Transverse colon (tissue), 4 donors: ENCODE measurements around the gene PLB1. TPM values are rescaled to one million over a fixed set of nuclear protein-coding genes. Genes with fewer than 3 reads are reported as not detected.

ENCODE experiments used
- DNase-seq: peaks from one replicate; pipeline ENCODE4 v3.0.0-alpha.2; 2019
- H3K27ac ChIP-seq, 4 donors: fragments of 200-600 bp; sonication (generic); 2 replicates each; pipeline ENCODE4 v1.5.1; 2016 to 2018; ENCODE audit warnings: inconsistent platforms in 4 of 4
- H3K27me3 ChIP-seq: fragments of 200-600 bp; sonication (generic); 2 replicates; pipeline ENCODE4 v1.5.1; 2017; ENCODE audit warnings: inconsistent platforms
- H3K36me3 ChIP-seq, 4 donors: fragments of 200-600 bp; sonication (generic); 2 replicates each; pipeline ENCODE4 v1.5.1; 2017 to 2019; ENCODE audit warnings: inconsistent platforms in 4 of 4
- H3K4me1 ChIP-seq, 4 donors: fragments of 200-600 bp; sonication (generic); 2 replicates each; pipeline ENCODE4 v1.5.1; 2017 to 2020; ENCODE audit warnings: inconsistent platforms in 4 of 4
- H3K4me3 ChIP-seq, 4 donors: fragments of 200-600 bp; sonication (generic); 1 replicate in 1 of 4; 2 replicates in 3 of 4; pipeline versions ENCODE4 v1.5.1 to v1.6.1; 2017 to 2019; ENCODE audit warnings: inconsistent platforms in 4 of 4
- H3K9me3 ChIP-seq, 2 donors: fragments of 200-600 bp; sonication (generic); 2 replicates each; pipeline ENCODE4 v1.5.1; 2017 to 2019; ENCODE audit warnings: inconsistent platforms in 2 of 2
- EP300 ChIP-seq: sonication (generic); formaldehyde crosslinking; IDR thresholded peaks from one replicate; pipeline ENCODE4 v1.6.1; 2017; ENCODE audit warnings: antibody characterized with exemption, low read depth
- POLR2A ChIP-seq: fragments of 450-650 bp; IDR thresholded peaks from one replicate; pipeline ENCODE4 v1.6.1; 2016; ENCODE audit warnings: antibody characterized with exemption, mild to moderate bottlenecking, moderate library complexity
- POLR2AphosphoS5 ChIP-seq, 3 donors: sonication (generic); formaldehyde crosslinking; IDR thresholded peaks; one replicate each; pipeline ENCODE4 v1.6.1; 2016; ENCODE audit warnings: antibody characterized with exemption in 3 of 3
- WGBS, 2 donors: methylation state at CpG; one replicate each; pipeline ENCODE4 v1.1.5; 2018; ENCODE audit warnings: low coverage in 1 of 2; 5-methylcytosine and 5-hydroxymethylcytosine counted together
- in situ Hi-C, 4 donors: fragments of 200-750 bp; cut with MboI; loops; one replicate each; pipeline versions ENCODE4 v1.15.0 to v1.15.1; 2017; ENCODE audit warnings: low sequenced_read_pairs in 3 of 4, low pct_ligation_motif_present in 1 of 4, low pct_unique_long_range_greater_than_20kb in 1 of 4
- intact Hi-C: fragments of 100-400 bp; cut with DNase I; formaldehyde crosslinking; loops from one replicate; pipeline ENCODE4 v1.15.1; 2023; ENCODE audit warnings: low total_unique reads
- total RNA-seq, 4 donors: library from RNA; depleted of rRNA; stranded (reverse); fragments of >200 nt; gene quantifications; one replicate each; pipeline ENCODE4 v1.1.0, GENCODE V29; 2016
- TF ChIP-seq, protein P1 (sequence below), 5 experiments: fragments of 200-600 bp in 3 of 5; fragments of 450-650 bp in 2 of 5; sonication (generic) in 3 of 5; IDR thresholded peaks; 1 replicate in 2 of 5; 2 replicates in 3 of 5; pipeline ENCODE4 v1.5.1; 2016 to 2017; ENCODE audit warnings: antibody characterized with exemption in 5 of 5, inconsistent platforms in 3 of 5, mild to moderate bottlenecking in 2 of 5, moderate library complexity in 1 of 5

PLB1 gene
- total RNA-seq, 4 donors from 2014 or later: 0.20 to 4.2 (median 1.8) TPM

DNA sequence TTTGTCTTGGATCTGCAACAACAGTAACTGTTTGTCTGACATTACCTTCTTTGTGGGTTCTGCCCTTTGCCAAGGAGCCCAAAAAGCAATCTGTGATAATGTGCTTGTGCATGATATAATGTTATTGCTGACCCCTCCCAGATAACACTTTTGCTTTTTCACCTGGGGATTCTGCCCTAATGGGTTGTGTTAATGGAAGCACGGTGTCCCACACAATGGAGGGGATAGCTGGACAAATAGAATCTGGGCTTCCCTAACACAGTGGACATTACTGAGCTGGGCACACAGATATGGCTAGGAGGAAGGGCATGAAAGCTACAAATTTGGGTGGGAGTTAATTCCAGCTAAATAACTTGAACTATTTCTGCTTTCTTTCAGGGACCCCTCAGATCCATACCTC lies 20.6 kb downstream of the PLB1 start:
- H3K4me1 ChIP-seq: no peaks in the 10 kb centered on the region
- H3K9me3 ChIP-seq: no peaks in the 10 kb centered on the region
- no peak for DNase-seq
- H3K4me3 ChIP-seq: no peak overlapping the region
- 80 to 83% methylated on average over 1 of the region's 1 CpG for WGBS, 2 donors
- no peaks in the 10 kb centered on the region for H3K36me3 ChIP-seq
- intact Hi-C loops (no loop called here), in situ Hi-C loops (no loop called here)
- no peak overlapping the region for H3K27ac ChIP-seq
- peaks cover 7% of the 10 kb centered on the region for H3K27me3 ChIP-seq
- TF ChIP-seq POLR2A: no peak
- no peak for TF ChIP-seq POLR2AphosphoS5 (IDR thresholded peaks at IDR 0.05)
- TF ChIP-seq EP300: no peak
- TF ChIP-seq, protein P1, sequence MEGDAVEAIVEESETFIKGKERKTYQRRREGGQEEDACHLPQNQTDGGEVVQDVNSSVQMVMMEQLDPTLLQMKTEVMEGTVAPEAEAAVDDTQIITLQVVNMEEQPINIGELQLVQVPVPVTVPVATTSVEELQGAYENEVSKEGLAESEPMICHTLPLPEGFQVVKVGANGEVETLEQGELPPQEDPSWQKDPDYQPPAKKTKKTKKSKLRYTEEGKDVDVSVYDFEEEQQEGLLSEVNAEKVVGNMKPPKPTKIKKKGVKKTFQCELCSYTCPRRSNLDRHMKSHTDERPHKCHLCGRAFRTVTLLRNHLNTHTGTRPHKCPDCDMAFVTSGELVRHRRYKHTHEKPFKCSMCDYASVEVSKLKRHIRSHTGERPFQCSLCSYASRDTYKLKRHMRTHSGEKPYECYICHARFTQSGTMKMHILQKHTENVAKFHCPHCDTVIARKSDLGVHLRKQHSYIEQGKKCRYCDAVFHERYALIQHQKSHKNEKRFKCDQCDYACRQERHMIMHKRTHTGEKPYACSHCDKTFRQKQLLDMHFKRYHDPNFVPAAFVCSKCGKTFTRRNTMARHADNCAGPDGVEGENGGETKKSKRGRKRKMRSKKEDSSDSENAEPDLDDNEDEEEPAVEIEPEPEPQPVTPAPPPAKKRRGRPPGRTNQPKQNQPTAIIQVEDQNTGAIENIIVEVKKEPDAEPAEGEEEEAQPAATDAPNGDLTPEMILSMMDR (IDR thresholded peaks at IDR 0.05): no peak

DNA sequence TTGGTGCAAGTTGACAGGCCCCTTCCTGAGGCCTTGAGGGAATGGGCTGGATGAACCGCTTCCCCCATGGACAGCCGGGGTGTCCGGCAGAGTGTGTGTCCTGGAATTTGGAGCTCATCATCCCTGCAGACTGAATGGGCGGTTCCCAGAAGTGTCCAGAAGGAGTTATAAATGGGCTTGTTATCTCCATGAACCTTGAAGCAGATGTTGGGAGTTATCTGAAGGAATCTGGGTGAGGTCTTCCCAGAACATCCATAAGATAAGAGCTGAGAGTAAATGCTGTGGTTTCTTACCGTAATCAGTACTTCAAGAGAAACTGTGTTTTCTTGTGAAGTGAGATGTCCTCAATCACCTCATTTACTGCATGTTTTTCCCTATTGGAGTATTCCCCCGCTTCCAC lies 21.1 kb downstream of the PLB1 start:
- Histone ChIP-seq H3K4me3 (no peak overlapping the region), H3K4me1 (no peaks in the 10 kb centered on the region), H3K27ac (no peak overlapping the region), H3K27me3 (peaks cover 7% of the 10 kb centered on the region), H3K36me3 (no peaks in the 10 kb centered on the region), H3K9me3 (no peaks in the 10 kb centered on the region)
- no peak for DNase-seq
- in situ Hi-C loops: no loop called here
- 89 to 100% methylated on average over 1 to 6 of the region's 6 CpGs for WGBS, 2 donors
- intact Hi-C loops: no loop called here
- TF ChIP-seq, protein P1 (IDR thresholded peaks at IDR 0.05): no peak
- no peak for TF ChIP-seq POLR2A
- no peak for TF ChIP-seq POLR2AphosphoS5 (IDR thresholded peaks at IDR 0.05)
- TF ChIP-seq EP300: no peak

DNA sequence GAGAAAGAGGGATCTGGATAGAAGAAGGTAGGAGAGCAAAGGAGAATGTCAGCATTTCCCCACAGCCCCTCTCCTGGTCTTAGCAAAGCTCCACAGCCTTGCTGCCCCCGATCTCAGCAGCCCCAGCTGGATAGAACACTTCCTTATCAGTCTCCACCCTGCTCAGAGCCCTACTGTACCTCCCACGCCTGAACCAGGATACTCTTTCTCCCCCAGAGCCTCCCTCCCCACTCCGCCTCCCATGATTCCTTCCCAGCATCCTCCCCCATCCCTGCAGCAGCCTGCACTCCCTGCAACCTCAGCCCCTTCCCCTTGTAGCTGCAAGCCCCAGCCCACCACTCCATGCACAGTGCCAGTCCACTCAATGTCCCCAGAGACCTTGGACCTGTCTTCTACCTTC lies 25.8 kb downstream of the PLB1 start:
- Histone ChIP-seq H3K4me1 (no peaks in the 10 kb centered on the region), H3K9me3 (no peaks in the 10 kb centered on the region), H3K36me3 (no peaks in the 10 kb centered on the region), H3K27ac (no peak overlapping the region), H3K27me3 (peaks cover 12% of the 10 kb centered on the region), H3K4me3 (no peak overlapping the region)
- intact Hi-C loops: no loop called here
- WGBS, 2 donors: 43% methylated on average over 3 of the region's 3 CpGs; no CpG with 5 or more reads in 1 of the 2 donors
- no peak for DNase-seq
- TF ChIP-seq POLR2AphosphoS5 (IDR thresholded peaks at IDR 0.05) (no peak), POLR2A (no peak), EP300 (no peak)
- TF ChIP-seq, protein P1 (IDR thresholded peaks at IDR 0.05): no peak
- in situ Hi-C loops: no loop called here

DNA sequence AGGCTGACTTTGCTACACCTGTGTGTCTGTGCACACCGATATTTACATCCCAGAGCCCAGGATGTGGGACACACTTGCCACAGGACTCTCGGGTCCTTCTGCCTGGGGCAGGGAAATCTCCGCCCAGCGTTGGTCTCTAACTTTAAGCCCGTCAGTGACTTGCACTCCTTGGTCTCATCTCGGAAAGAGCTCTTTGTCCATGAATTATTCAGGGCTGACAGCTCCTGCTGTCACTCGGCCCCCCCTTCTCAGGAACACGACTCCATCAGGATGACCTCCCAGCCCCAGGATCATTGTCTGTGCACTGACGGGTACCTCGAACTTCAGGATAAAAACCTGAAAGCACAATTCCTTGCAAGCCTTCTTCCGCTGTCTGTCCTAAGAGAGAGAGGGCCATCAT lies 26.6 kb downstream of the PLB1 start:
- no peak overlapping the region for H3K4me3 ChIP-seq
- no peak overlapping the region for H3K27ac ChIP-seq
- no peak for DNase-seq
- intact Hi-C loops: no loop called here
- H3K36me3 ChIP-seq: no peaks in the 10 kb centered on the region
- WGBS, 2 donors: 78 to 90% methylated on average over 2 to 11 of the region's 11 CpGs
- no peaks in the 10 kb centered on the region for H3K4me1 ChIP-seq
- in situ Hi-C loops: no loop called here
- TF ChIP-seq, protein P1 (IDR thresholded peaks at IDR 0.05): no peak
- no peak for TF ChIP-seq EP300
- TF ChIP-seq POLR2A: no peak
- TF ChIP-seq POLR2AphosphoS5 (IDR thresholded peaks at IDR 0.05): no peak
- no peaks in the 10 kb centered on the region for H3K9me3 ChIP-seq
- H3K27me3 ChIP-seq: peaks cover 10% of the 10 kb centered on the region
